ENCODE measurements around the gene DLK1.

Gene DLK1

GRCh38 chr14:100706200-100706599 lies 20.5 kb upstream of the DLK1 start:
- Histone ChIP-seq H3K27ac (ENCODE audit: low read depth, low read length) (no peak overlapping the region), H3K4me1 (ENCODE audit: control insufficient read depth, insufficient read depth, low read length, unreplicated experiment) (no peaks in the 10 kb centered on the region), H3K36me3 (ENCODE audit: insufficient read depth, low read length) (no peaks in the 10 kb centered on the region), H2AFZ (ENCODE audit: low read length, unreplicated experiment) (no peak overlapping the region), H3K27me3 (ENCODE audit: insufficient read depth, low read length) (peaks cover 24% of the 10 kb centered on the region), H3K4me3 (ENCODE audit: low read depth, low read length) (no peak overlapping the region), H3K79me2 (ENCODE audit: control insufficient read depth, insufficient read depth, low read length, unreplicated experiment) (no peaks in the 10 kb centered on the region)

GRCh38 chr14:100706860-100707259 lies 19.8 kb upstream of the DLK1 start:
- H3K36me3 ChIP-seq (ENCODE audit: insufficient read depth, low read length), result no peaks in the 10 kb centered on the region
- H3K27me3 ChIP-seq (ENCODE audit: insufficient read depth, low read length), result peaks cover 24% of the 10 kb centered on the region

GRCh38 chr14:100708425-100709288 lies 18.0 kb upstream of the DLK1 start:
- Histone ChIP-seq H3K27ac (ENCODE audit: low read depth, low read length) (no peak overlapping the region), H2AFZ (ENCODE audit: low read length, unreplicated experiment) (no peak overlapping the region), H3K27me3 (ENCODE audit: insufficient read depth, low read length) (peaks cover 24% of the 10 kb centered on the region), H3K4me1 (ENCODE audit: control insufficient read depth, insufficient read depth, low read length, unreplicated experiment) (no peaks in the 10 kb centered on the region), H3K4me3 (ENCODE audit: low read depth, low read length) (no peak overlapping the region), H3K79me2 (ENCODE audit: control insufficient read depth, insufficient read depth, low read length, unreplicated experiment) (no peaks in the 10 kb centered on the region), H3K36me3 (ENCODE audit: insufficient read depth, low read length) (no peaks in the 10 kb centered on the region)

More at GRCh38 chr14:100706860-100707259, 19.8 kb upstream of the DLK1 start:
- Histone ChIP-seq H3K4me1 (ENCODE audit: control insufficient read depth, insufficient read depth, low read length, unreplicated experiment) (no peaks in the 10 kb centered on the region), H3K4me3 (ENCODE audit: low read depth, low read length) (no peak overlapping the region), H3K79me2 (ENCODE audit: control insufficient read depth, insufficient read depth, low read length, unreplicated experiment) (no peaks in the 10 kb centered on the region), H3K27ac (ENCODE audit: low read depth, low read length) (no peak overlapping the region), H2AFZ (ENCODE audit: low read length, unreplicated experiment) (no peak overlapping the region)

GRCh38 chr14:100709289-100710284 lies 17.1 kb upstream of the DLK1 start:
- H2AFZ ChIP-seq (ENCODE audit: low read length, unreplicated experiment), result peak overlapping the region; percentile 99
- no peaks in the 10 kb centered on the region for H3K4me1 ChIP-seq (ENCODE audit: control insufficient read depth, insufficient read depth, low read length, unreplicated experiment)
- no peaks in the 10 kb centered on the region for H3K36me3 ChIP-seq (ENCODE audit: insufficient read depth, low read length)
- peak overlapping the region; percentile 75 for H3K4me3 ChIP-seq (ENCODE audit: low read depth, low read length)
- H3K79me2 ChIP-seq (ENCODE audit: control insufficient read depth, insufficient read depth, low read length, unreplicated experiment), result no peaks in the 10 kb centered on the region
- H3K27ac ChIP-seq (ENCODE audit: low read depth, low read length), result no peak overlapping the region
- H3K27me3 ChIP-seq (ENCODE audit: insufficient read depth, low read length), result peaks cover 21% of the 10 kb centered on the region

- Histone ChIP-seq H3K79me2 (ENCODE audit: control insufficient read depth, insufficient read depth, low read length, unreplicated experiment) (no peaks in the 10 kb centered on the region), H2AFZ (ENCODE audit: low read length, unreplicated experiment) (no peak overlapping the region), H3K27me3 (ENCODE audit: insufficient read depth, low read length) (peaks cover 13% of the 10 kb centered on the region), H3K4me3 (ENCODE audit: low read depth, low read length) (no peak overlapping the region), H3K36me3 (ENCODE audit: insufficient read depth, low read length) (no peaks in the 10 kb centered on the region), H3K4me1 (ENCODE audit: control insufficient read depth, insufficient read depth, low read length, unreplicated experiment) (no peaks in the 10 kb centered on the region), H3K27ac (ENCODE audit: low read depth, low read length) (no peak overlapping the region)
Observed at GRCh38 chr14:100710391-100710790, 16.3 kb upstream of the DLK1 start.

- Histone ChIP-seq H3K4me1 (ENCODE audit: control insufficient read depth, insufficient read depth, low read length, unreplicated experiment) (no peaks in the 10 kb centered on the region), H3K4me3 (ENCODE audit: low read depth, low read length) (no peak overlapping the region), H3K79me2 (ENCODE audit: control insufficient read depth, insufficient read depth, low read length, unreplicated experiment) (no peaks in the 10 kb centered on the region), H3K27me3 (ENCODE audit: insufficient read depth, low read length) (peaks cover 11% of the 10 kb centered on the region), H3K36me3 (ENCODE audit: insufficient read depth, low read length) (no peaks in the 10 kb centered on the region), H3K27ac (ENCODE audit: low read depth, low read length) (no peak overlapping the region), H2AFZ (ENCODE audit: low read length, unreplicated experiment) (no peak overlapping the region)
Observed at GRCh38 chr14:100710826-100711462, 15.7 kb upstream of the DLK1 start.

GRCh38 chr14:100711493-100711892 lies 15.2 kb upstream of the DLK1 start:
- H3K36me3 ChIP-seq (ENCODE audit: insufficient read depth, low read length), result no peaks in the 10 kb centered on the region
- peaks cover 11% of the 10 kb centered on the region for H3K27me3 ChIP-seq (ENCODE audit: insufficient read depth, low read length)
- H3K4me1 ChIP-seq (ENCODE audit: control insufficient read depth, insufficient read depth, low read length, unreplicated experiment), result no peaks in the 10 kb centered on the region
- H3K4me3 ChIP-seq (ENCODE audit: low read depth, low read length), result no peak overlapping the region
- no peaks in the 10 kb centered on the region for H3K79me2 ChIP-seq (ENCODE audit: control insufficient read depth, insufficient read depth, low read length, unreplicated experiment)
- H2AFZ ChIP-seq (ENCODE audit: low read length, unreplicated experiment), result no peak overlapping the region
- H3K27ac ChIP-seq (ENCODE audit: low read depth, low read length), result no peak overlapping the region

- Histone ChIP-seq H3K27ac (ENCODE audit: low read depth, low read length) (no peak overlapping the region), H3K36me3 (ENCODE audit: insufficient read depth, low read length) (no peaks in the 10 kb centered on the region), H3K79me2 (ENCODE audit: control insufficient read depth, insufficient read depth, low read length, unreplicated experiment) (no peaks in the 10 kb centered on the region), H3K4me3 (ENCODE audit: low read depth, low read length) (no peak overlapping the region), H2AFZ (ENCODE audit: low read length, unreplicated experiment) (no peak overlapping the region), H3K27me3 (ENCODE audit: insufficient read depth, low read length) (peaks cover 11% of the 10 kb centered on the region), H3K4me1 (ENCODE audit: control insufficient read depth, insufficient read depth, low read length, unreplicated experiment) (no peaks in the 10 kb centered on the region)
Observed at GRCh38 chr14:100712490-100712889, 14.2 kb upstream of the DLK1 start.

- no peaks in the 10 kb centered on the region for H3K4me1 ChIP-seq (ENCODE audit: control insufficient read depth, insufficient read depth, low read length, unreplicated experiment)
- no peak overlapping the region for H3K27ac ChIP-seq (ENCODE audit: low read depth, low read length)
- H3K4me3 ChIP-seq (ENCODE audit: low read depth, low read length), result no peak overlapping the region
- no peak overlapping the region for H2AFZ ChIP-seq (ENCODE audit: low read length, unreplicated experiment)
- H3K36me3 ChIP-seq (ENCODE audit: insufficient read depth, low read length), result no peaks in the 10 kb centered on the region
- peaks cover 8% of the 10 kb centered on the region; the same call in 1 of the 2 replicates for H3K27me3 ChIP-seq (ENCODE audit: insufficient read depth, low read length)
- H3K79me2 ChIP-seq (ENCODE audit: control insufficient read depth, insufficient read depth, low read length, unreplicated experiment), result no peaks in the 10 kb centered on the region
Observed at GRCh38 chr14:100713705-100714104, 13.0 kb upstream of the DLK1 start.

- Histone ChIP-seq H3K4me3 (ENCODE audit: low read depth, low read length) (no peak overlapping the region), H3K27me3 (ENCODE audit: insufficient read depth, low read length) (peaks cover 7% of the 10 kb centered on the region; the same call in 1 of the 2 replicates)
Observed at GRCh38 chr14:100714258-100714892, 12.3 kb upstream of the DLK1 start.

More at GRCh38 chr14:100714258-100714892, 12.3 kb upstream of the DLK1 start:
- H3K4me1 ChIP-seq (ENCODE audit: control insufficient read depth, insufficient read depth, low read length, unreplicated experiment), result no peaks in the 10 kb centered on the region
- H2AFZ ChIP-seq (ENCODE audit: low read length, unreplicated experiment), result no peak overlapping the region
- no peak overlapping the region for H3K27ac ChIP-seq (ENCODE audit: low read depth, low read length)
- H3K79me2 ChIP-seq (ENCODE audit: control insufficient read depth, insufficient read depth, low read length, unreplicated experiment), result no peaks in the 10 kb centered on the region
- H3K36me3 ChIP-seq (ENCODE audit: insufficient read depth, low read length), result no peaks in the 10 kb centered on the region
